HG02852 (cell line): ENCODE measurements around the gene ECEL1.

Experiments
- ATAC-seq: cut with Tn5 transposase; IDR thresholded peaks from one replicate; pipeline ENCODE4 v1.9.1; 2021; ENCODE audit warnings: mild to moderate bottlenecking, moderate library complexity; ENCODE audit not compliant: unreplicated experiment

Gene ECEL1

DNA sequence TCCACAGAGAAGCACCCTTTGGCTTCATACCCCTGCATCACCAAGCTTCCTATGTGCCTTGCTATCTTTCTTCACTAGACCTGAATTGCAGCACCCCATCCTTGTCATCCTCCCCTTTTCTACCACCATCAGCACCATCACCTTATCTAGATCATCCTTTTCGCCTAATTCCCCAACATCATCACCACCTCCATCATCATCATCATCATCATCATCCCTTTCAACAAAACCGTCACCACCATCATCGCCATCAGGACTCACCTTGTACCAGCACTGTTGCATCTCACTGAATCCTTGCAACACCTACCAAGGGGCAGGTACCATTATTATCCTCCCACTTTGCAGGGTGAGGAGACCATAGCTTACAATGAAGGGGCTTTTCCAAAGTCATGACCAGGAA lies 10.8 kb upstream of the ECEL1 start:
- no peak for ATAC-seq

DNA sequence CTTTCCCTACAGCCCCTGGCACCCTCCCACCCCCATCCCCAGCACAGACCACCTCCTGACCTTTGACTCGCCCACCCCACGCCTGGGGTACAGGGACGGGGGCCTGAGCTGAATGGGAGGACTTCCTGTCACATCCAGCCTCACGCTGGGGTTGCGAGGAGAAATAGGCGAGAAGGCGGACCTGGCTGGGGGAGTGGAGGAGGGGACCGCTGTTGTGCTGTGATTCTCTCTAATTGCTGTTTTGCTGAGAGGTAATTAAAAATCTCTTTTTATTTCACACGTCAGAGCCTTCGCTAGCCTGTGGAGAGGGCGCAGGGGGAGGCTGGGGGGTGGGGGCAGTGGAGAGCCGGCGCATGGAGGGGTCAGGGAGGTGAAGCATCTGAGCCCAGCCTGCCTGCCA lies 9.7 kb upstream of the ECEL1 start:
- no peak for ATAC-seq

DNA sequence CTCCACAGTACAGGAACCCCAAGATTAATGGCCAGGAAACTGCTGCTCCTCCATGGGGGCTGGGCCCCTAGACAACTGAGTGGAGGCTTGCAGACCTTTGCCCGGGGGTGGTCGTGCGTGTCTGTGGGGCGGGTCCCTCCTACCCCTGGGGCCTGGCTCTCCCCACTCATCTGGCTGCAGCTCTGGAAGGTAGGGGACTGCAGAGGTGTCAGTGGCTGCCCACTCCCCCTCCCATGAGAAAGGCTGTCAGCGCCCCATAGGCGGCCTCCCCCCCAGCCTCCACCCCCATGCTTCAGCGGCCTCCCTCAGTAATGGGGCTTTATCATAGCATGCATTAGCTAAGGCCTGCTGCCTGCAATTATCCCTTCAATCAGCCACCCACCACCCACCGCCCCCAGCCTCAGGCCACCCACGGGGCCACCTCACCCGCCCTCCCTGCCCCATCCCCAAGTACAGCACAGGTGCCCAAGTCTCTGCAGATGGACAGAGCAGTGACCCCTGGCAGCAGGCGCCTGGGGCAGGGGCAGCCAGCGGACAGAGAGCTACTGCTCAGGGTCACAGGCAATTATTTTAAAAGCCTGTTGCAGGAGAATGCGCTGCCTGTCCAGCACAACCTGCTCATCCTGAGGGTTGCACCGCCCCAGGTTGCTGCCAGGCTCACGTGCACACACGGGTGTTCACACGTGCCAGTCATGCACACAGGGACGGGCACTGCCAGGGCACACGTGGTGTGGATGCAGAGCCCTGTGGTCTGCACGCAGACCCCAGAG lies 9.1 kb upstream of the ECEL1 start:
- no peak for ATAC-seq

DNA sequence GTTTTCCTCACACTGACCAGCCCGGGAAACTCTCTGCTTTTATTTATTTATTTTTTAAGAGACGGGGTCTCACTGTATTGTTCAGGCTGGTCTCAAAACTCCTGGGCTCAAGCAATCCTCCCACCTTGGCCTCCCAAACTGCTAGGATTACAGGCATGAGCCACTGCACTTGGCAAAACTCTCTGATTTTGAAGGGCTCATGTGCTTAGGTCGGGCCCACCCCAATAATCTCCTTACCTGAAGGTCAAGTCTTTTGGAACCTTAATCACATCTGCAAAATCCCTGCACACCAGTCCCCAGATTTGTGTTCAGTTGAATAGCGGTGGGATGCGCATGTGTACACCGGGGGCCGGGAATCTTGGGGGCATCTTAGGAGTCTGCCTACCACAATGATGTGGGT lies 7.7 kb upstream of the ECEL1 start:
- no peak for ATAC-seq

DNA sequence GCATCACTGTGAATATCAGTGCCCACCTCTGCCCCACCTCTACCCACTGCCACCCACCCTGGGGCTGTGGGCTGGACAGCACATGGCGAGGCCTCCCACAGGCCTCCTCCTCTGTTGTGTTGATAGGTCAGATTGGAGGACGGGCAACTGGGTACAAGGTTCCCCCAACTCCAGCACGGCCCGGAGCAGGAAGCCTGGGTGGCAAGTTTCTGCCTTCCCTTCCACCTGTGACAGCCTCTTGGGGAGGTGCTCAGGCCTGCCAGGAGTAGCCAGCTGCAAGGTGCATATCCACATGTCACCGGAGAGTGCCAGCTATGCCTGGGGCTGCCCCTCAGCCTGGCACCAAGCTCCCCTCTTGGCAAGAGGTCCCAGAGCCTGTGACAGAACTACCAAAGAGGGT lies 6.9 kb upstream of the ECEL1 start:
- ATAC-seq = no peak

DNA sequence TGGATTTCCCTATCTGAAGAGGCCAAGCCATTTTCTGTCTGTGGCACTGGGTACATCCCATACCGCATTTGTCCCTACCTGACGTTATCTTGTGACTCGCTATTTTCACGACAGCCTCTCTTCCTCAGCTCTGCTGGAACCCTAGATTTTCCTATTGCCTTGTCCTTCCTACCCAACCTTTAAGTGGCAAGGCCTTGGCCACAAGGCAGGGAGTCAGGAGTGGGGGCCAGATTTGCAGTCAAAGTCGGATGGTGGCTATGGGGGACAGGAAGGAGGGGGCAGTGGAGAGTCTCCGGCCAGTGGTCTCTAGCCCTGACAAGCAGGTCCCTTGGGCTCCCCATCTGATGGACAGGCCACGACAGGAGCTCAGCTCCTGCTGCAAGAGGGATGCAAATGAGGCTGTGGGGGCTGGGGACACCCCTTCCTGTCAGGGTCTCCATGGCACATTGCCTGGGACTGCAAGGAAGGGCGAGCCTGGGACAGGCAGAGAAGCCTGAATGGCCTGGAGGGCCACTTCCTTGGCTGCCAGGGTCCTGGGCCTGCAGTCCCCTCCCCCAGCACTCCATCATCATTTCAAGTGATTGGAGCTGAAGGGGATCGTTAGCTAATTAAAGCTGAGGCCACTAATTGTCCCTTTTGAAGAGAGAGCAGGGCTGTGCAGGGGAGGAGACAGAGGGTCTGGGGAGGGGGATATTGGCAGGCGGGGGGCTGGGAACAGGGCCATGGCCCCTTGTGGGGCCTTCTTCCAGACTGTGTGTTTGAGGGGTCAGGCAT lies 6.3 kb upstream of the ECEL1 start:
- no peak for ATAC-seq

DNA sequence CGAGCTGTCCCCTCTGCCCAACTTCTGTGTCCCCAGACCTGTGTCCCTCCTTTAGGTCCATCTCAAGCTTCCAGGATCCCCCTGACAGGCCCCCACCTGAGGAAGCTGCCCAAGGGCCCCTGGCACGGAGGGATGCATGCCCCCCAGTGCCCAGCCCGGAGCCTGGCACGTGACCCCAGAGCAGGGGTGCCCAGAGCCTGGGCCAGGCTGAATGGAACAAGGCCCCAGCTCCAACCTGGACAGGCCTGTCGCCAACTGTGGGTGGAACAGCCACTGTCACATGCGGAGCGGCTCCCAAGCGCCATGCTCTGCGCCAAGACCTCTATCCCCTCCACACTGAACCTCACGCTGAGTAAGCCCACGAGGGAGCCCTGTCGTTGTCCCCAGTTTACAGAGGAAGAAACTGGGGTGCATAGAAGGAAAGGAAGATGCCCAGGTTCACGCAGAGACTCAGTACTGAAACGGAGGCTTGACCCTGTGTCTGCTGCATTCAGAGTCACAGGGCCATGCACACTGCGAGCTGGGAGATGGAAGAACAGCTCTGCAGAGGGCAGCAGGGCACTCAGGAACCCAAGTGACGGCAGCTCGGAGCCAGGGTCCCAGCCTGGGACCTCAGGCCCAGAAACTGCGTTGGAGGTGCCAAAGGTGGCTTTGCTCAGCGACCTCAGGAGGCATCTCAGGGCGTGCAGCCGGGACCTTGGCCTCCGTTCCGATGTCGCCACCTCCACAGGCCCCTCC lies 5.5 kb upstream of the ECEL1 start:
- ATAC-seq = no peak

DNA sequence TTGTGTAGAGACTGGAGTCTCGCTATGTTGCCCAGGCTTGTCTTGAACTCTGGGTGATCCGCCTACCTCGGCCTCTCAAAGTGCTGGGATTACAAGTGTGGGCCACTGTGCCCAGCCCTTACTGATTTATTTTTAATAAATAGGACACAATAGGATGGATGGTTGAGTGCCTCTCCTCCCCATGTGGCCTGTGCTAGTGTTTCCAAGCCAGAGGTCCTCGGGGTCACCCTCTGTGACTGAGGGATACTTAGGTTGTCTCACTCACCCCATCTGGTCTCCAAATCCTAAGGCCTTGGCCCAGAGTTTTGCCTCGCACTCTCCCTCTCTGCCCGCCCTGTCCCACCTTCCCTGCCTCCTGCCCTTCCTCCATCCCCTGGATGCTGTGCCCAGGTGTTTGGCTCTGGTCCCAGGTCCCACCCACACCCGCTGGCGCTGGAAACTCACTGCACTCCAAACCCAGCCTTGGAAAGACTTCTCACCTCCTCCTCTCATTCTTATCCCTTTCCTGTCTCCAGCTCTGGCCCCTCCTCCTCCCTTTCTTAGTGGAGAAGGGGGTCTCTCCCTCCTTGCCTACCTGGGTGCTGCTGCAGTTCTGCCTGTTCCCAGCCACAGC lies 4.7 kb upstream of the ECEL1 start:
- ATAC-seq = no peak

DNA sequence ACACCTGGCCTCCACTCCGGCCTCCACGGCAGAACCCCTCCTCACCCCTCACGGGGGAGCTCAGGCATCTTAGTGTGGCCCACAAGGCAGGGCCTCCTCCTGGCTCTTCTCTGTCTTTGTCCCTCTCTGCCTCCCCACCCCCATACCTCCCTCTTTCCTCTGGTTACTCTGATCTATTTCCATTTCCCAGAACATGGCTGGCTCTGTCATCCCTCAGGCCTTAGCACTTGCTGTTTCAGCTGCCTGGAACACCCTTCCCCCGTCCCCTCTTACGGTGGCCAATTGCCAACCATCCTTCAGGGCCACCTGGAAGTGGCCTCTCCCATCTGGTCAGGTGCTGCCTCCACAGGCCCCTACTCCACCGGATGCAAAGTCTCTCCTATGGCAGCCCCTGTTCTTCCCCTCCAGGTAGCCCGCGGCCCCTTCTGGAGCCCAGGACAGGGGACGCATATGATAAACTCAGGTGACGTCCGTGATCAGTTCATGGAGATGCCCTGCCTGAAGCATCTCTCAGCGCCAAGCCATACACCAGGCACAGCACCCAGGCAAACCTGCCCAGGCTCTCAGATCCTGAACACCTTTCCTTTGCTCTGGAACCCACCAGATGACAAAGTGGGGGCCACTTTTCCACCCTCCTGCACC lies 3.6 kb upstream of the ECEL1 start:
- no peak for ATAC-seq

DNA sequence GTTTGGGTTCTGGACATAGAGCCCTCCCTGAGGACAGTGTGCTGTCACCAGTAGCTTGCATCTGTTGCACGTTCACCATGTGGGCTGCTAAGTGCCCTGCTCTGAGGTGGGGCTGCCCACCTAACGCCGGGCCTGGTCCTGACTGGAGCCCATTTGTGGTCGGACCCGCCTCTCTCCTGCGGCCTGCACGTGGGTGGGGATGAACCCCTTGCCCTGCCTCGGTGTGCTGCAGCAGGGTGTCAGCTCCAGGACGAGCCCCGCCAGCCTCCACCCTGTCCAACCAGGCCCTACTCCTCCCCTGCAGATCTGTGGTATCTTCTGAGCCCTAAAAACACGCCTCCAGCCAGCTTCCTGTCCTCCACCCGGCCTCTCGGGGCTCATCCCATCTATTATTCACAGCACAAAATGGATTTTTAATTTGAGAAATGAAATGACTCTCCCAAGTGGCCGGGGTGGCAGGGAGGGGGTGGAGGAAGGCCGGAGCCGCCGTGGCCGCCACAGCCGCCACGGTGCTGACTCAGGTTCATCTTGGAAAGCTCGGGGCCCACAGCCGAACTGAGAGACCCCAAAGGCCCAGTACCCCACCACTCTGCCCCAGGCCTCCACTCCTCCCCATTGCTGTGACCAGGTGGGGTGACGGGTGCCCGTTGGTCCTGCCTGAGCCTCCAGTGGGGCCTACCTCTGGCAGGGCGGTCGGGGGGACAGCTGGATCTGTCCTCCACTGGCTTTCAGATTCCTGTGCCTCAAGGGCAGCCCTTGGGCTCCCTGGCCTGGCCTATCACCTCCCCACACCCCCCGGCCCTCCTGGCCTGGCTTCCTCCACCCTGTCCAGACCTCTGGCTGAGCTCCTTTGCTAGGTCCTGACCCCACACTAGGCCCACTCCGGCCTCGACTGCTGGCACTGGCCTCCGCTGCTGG lies 2.8 kb upstream of the ECEL1 start:
- ATAC-seq = no peak

DNA sequence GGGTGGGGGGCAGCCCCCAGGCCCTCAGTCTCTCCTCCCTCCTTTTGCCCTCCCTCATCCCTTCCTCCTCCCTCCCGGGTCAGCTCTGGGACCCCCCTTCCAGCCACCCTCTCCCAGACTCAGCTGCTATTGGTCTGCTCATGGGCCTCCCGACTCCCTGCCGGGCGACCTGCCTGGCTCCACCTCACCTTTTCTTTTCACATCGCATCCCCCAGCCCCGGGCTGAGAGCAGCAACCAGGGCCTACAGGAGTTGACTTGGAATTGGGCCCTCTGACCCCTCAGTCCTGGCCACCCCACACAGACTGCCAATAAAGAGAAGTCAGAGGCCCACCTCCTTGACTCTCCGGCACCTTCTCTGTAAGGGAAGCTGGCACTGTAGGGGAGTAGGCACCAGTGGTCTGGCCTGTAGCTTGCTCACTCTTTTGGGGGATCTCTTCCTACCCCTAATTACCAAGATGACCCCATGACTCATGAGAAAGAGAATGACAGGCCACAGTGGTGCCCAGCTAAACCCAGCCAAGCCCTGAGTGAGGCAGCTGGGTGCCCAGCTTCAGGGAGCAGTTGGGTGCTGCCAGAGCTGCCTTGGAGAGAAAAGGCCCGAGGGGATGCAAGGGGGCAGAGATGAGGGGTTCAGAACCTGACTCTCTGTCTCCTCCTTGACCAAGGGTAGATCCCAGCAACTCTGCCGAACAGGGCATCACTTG lies 2.0 kb upstream of the ECEL1 start:
- ATAC-seq = no peak

DNA sequence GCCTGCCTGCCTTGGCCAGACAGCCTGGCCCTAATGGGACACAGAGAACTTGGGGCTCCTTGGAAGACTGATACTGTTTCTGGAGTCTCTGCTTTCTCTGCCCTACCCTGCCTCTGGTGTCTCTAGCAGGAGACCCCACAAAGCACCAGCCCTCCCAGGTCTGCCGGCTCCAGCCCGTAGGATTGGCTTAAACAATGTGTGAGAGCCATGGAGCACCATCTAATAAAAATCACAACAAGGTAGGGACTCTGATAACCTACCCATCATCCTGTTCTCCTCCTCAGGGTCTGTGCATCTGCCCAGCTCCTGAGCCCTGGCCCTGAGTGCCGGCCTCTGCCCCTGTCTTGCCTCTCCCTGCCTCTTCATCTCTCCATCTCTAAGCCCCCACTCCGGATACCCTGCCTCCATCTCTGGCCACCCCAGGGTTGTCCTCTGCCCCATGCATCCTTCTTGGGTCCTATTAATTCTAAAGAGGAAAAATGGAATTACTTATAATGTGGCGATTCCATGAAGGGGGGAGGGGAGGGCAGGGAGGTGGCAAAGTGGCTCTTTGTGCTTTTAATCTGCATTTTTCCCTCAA lies 1.2 kb upstream of the ECEL1 start:
- ATAC-seq = no peak

DNA sequence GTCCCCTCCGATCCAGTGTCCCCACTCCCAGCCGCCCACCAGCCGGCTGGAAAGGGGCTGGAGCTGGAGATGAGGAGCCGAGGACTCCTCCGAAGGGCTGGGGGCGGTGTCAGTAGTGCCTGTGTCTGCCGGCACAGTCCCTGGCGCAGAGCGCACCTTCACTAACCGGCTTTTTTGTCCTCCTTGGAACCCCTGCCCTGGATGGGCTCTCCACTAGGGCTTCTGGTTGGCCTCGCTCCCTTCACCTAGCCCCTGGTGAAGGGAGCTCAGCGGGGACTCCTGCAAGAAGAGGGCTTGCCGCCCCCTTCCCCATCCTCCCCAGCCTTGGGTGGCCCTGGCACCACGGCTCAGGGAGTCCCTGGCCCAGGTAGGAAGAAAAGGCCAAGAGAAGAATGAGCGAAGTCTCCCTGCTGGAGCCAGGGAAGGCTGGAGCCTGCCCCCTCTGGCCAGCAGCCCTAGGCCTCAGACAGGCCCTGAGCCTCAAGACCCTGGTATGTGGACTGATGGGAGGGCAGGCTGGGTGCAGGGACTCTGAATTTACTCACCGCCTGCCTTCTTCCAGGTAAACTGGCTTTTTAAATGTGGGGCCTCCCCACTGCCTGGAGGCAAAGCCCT lies 570 bp upstream of the ECEL1 start:
- no peak for ATAC-seq

DNA sequence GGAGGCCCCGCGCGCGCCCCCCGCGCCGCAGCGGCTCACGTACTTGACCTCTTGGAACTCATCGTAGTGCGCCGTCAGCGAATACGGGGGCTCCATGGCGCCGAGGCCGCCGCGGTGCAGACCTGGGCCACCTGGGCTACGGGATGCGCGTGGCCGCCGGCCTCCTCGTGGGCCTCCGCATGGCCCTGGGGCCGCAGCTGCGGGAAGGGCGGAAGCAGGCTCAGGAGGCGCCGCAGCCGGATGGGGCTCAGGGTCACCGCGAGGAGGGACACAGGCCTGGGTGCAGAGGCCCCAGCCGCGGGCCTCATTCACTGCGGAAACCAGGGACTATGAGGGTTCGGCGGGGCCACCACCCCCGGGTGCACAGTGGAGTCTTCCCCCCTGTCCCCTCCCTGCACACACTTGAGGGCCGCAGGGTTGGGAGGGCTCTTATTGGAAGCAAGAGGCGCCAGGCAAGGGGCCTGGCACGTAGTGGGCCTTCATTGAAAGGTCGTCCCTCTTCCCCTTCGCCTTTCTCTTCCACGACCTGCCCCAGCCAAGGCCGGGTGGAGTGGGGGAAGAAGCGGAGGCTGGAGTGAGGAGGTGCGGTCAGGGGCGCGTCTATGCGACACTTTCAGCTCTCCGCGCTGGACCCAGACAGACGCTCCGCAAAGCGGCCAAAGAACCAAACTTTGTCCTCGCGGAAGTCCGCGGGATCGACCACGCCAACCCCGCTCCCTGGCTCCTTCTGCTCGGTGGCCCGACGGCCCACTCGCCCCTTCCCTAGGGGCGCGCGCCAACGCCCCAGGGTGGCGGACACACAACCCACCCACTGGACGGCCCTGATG lies 863 bp downstream of the ECEL1 start:
- no peak for ATAC-seq

DNA sequence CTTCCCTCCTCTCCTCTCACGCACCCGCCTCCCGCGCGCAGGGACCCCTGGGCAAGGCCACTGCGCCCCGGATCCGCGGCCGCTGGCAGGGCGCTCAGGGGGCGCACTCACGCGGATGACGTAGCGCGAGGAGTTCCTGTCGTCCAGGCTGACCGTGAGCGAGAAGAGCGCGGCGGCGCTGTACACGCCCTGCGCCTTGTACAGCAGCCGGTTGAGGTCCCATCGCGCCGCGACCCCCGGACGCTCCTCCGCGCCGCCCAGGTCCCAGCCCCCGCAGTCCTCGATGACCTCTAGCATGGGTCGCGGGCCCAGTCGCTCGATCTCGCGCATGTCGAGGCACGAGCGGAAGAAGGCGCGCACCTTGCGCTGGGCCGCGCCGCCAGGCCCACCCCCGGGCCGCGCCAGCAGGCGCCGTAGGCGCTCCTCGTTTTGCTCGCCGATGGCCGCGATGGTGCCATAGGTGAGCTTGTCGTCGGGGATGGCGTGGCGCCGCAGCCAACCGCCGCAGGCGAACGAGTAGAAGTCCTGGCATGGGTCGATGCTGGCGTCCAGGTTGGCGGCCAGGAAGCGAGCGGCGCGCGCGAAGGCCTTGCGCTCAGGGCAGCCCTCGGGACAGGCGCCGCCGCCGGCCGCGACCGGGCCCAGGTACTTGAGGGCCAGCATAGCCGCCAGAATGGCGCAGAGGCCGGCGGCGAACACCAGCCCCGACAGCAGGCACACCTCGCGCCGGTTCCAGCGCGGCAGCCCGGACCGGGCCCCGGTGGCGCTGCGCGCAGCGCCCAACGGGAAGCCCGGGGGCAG lies 1.7 kb downstream of the ECEL1 start:
- no peak for ATAC-seq

DNA sequence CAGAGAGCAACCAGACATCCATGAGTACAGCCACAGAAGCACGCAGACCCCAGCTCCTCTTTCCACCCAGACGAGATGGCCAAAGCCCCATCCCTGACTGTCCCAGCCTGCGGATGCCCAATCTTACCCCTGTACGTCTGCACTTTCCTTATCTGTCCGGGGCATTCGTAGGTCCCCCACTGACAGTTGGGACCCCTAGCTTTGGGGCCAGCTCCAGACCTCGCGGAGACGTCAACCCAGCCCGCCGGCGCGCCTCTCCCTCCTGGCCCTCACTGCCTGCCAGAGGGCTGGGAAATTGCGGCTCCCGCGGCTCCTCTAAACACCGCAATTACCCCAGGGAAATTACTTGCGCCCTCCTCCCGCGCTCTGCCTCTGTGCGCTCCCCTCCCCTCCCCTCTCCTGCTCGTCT lies 2.3 kb downstream of the ECEL1 start:
- no peak for ATAC-seq
